Erythroblast (primary cell): Measurements from ENCODE around the gene TULP1.

ENCODE experiments used
- GATA1 ChIP-seq: IDR thresholded peaks from 2 replicates; pipeline ENCODE4 v1.6.1; 2011; ENCODE audit warnings: low read depth, mild to moderate bottlenecking, control low read depth, low read length, moderate library complexity
- POLR2A ChIP-seq: IDR thresholded peaks from 2 replicates; pipeline ENCODE4 v1.6.1; 2011; ENCODE audit warnings: mild to moderate bottlenecking, low read length

DNA sequence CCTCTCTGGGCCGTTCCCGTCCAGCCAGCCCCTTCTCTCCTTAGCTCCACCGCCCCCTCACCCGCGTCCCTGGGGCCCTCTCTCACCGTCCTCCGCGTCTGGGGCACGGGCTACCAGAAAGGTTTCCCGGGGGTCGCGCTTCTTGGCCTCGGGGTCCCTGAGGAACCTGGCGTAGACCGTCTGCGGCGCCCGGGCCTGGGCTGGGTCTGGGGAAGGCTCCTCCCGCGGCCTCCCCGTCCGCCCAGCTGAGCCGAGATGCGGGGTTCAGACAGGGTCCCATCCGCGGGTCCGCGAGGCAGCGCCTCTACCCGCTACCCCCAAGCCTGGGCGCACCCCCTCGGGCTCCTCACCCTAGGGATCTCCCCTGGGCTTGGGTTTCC lies 1.1 kb downstream of the TULP1 start:
- no peak for TF ChIP-seq POLR2A
- no peak for TF ChIP-seq GATA1
